ENCODE measurements around the gene CDX1. TPM values are rescaled to one million over a fixed set of nuclear protein-coding genes. Genes with fewer than 3 reads are reported as not detected.

CDX1 gene
- total RNA-seq, 1 donor from 2014 or later: not detected

DNA sequence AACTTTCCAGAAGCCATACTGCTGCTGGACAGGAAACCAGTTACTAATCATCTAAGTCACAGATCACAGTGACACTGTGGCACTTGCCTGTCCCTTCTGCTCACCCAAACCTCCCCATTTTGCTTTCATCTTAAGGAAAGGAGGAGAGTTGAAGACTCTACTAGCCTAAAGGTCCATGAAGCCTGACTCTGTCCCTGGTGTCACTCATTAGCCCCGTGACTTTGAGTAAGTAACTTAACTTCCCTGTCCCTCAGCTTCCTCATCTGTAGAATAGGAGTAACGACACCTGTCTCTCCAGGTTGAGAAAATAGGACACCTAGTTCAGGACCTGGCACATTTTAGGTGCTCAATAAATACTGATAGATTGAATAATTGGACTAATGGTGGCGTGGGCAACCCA, 22.7 kb downstream of the CDX1 start:
- DNase-seq (ENCODE audit: low spot score): no peak
- no peaks in the 10 kb centered on the region for H3K4me1 Mint-ChIP-seq (ENCODE audit: low read depth)
- no peak overlapping the region for H3K27ac Mint-ChIP-seq
- peaks cover 40% of the 10 kb centered on the region for H3K27me3 Mint-ChIP-seq (ENCODE audit: insufficient read depth)
- no peaks in the 10 kb centered on the region for H3K36me3 Mint-ChIP-seq (ENCODE audit: low read depth)
- no peaks in the 10 kb centered on the region for H3K9me3 Mint-ChIP-seq
- no peak overlapping the region for H3K4me3 Mint-ChIP-seq
- intact Hi-C loops (cut with micrococcal nuclease): no loop called here

DNA sequence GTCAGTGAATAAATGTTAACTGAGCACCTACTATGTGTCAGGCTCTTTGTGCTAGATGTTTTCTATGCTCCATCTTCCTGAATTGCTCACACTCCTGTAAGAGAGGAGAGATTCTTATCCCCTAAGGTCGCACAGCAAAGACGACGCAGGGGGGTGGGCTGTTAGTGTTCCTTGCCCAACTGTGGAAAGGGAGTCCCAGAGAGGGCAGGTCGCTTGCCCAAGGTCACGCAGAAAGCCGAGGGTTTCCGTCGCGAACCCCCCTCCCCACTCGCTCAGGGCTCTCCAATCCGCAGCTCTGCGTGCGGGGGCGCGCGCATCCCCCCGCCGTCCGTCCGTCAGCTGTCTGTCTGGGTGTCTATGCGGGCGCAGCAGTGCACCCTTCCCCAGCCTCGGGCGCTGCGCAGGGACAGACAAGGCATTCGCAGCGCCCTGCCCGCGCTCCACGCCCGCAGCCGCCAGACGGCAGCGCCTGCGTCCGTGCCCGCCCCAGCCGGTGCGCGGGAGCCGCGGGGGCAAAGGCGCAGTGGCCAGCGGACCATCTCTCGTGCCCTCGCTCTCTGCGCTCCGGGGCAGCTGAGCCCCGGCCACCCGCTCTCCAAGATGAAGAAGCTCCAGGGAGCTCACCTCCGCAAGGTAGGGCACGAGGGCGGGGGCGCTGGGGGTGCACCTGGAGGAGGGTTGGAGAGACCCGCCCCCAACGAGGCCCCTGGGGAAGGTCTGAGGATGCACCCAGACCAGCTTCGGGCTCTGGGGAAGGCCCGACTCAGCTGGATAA, 23.3 kb downstream of the CDX1 start, which contains the start of gene SLC6A7:
SLC6A7 (plus strand) TSS at position 335 of the 775 bp plus-strand sequence; CDS start at position 601, 266 bp downstream.
- H3K4me3 Mint-ChIP-seq: no peak within 1 kb of the TSS
- intact Hi-C loops (cut with micrococcal nuclease): no loop called here
- H3K36me3 Mint-ChIP-seq (ENCODE audit: low read depth): no peaks in the 10 kb centered on the region
- no peaks in the 10 kb centered on the region for H3K4me1 Mint-ChIP-seq (ENCODE audit: low read depth)
- no peak for DNase-seq (ENCODE audit: low spot score)
- no peaks in the 10 kb centered on the region for H3K9me3 Mint-ChIP-seq
- H3K27ac Mint-ChIP-seq: no peak within 1 kb of the TSS
- peaks cover 39% of the 10 kb centered on the region for H3K27me3 Mint-ChIP-seq (ENCODE audit: insufficient read depth)

DNA sequence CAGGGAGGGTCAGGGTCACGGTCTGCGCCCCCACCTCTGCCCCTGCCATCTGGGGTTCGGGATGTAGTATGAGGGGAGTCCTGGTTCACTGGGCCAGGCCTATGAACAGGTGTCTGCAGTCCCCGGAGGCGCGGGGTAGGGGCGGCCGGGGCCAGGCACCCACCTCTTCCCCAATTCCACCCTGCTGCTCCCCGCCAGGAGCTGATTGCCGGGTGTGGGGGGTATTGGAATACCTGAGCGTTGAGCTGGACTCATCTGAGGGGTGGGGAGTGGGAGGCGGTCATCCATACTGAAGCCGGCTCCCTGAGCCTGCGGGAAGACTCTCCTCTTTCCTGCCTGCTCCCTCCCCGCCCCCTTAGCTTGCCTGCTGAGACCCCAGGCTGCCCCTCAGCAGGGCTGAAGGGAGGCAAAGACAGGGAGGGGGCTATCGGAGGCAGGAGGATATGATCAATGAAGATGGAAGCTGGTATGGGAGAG, 24.0 kb downstream of the CDX1 start:
- no peak for DNase-seq (ENCODE audit: low spot score)
- Mint-ChIP-seq H3K27me3 (ENCODE audit: insufficient read depth) (peaks cover 38% of the 10 kb centered on the region), H3K36me3 (ENCODE audit: low read depth) (no peaks in the 10 kb centered on the region), H3K9me3 (no peaks in the 10 kb centered on the region), H3K27ac (no peak overlapping the region), H3K4me3 (no peak overlapping the region), H3K4me1 (ENCODE audit: low read depth) (no peaks in the 10 kb centered on the region)
- intact Hi-C loops (cut with micrococcal nuclease): no loop called here

DNA sequence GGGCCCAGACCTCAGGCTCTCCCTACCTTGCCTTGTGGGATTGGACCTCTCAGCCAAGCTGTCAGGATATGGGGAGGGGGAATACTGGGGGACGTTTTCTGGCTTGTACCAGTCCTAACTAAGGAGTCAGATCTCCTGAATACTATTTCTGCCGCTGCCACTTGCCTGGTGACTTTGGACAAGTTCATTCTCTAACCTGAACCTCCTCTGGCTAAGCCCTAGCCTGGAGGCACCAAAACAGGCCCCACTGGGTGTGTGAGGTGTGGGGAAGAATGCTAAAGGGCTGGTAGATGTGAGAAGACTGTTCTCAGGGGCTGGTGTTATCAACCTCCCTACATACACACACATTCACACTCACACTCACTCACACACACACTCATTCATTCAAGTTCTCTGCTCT, 24.4 kb downstream of the CDX1 start:
- no peaks in the 10 kb centered on the region for H3K36me3 Mint-ChIP-seq (ENCODE audit: low read depth)
- H3K27ac Mint-ChIP-seq: no peak overlapping the region
- no peak for DNase-seq (ENCODE audit: low spot score)
- H3K4me3 Mint-ChIP-seq: no peak overlapping the region
- H3K4me1 Mint-ChIP-seq (ENCODE audit: low read depth): no peaks in the 10 kb centered on the region
- H3K27me3 Mint-ChIP-seq (ENCODE audit: insufficient read depth): peaks cover 38% of the 10 kb centered on the region
- H3K9me3 Mint-ChIP-seq: no peaks in the 10 kb centered on the region
- intact Hi-C loops (cut with micrococcal nuclease): no loop called here

DNA sequence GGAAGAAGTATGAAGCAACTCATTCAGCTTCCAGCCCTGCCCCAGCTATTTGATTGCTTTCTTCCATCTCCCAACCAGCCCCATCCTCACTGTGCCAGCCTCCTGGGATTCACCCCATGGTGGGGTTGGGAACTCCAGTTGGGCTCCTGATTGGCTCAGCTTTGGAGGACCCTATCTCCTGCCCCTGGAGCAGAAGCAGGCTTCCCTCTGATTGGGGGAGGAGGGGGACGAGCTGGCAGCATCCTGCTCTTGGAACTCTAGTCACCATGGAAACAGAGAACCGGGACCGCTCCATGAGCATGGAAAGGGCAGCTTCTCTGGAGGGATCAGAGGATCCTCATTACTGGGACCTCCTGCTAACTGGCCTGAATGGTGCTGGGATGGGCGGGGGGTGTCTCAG, 25.9 kb downstream of the CDX1 start:
- no peak overlapping the region for H3K27ac Mint-ChIP-seq
- H3K9me3 Mint-ChIP-seq: no peaks in the 10 kb centered on the region
- no peaks in the 10 kb centered on the region for H3K36me3 Mint-ChIP-seq (ENCODE audit: low read depth)
- DNase-seq (ENCODE audit: low spot score): no peak
- no peaks in the 10 kb centered on the region for H3K4me1 Mint-ChIP-seq (ENCODE audit: low read depth)
- intact Hi-C loops (cut with micrococcal nuclease): no loop called here
- peaks cover 32% of the 10 kb centered on the region for H3K27me3 Mint-ChIP-seq (ENCODE audit: insufficient read depth)
- H3K4me3 Mint-ChIP-seq: no peak overlapping the region

DNA sequence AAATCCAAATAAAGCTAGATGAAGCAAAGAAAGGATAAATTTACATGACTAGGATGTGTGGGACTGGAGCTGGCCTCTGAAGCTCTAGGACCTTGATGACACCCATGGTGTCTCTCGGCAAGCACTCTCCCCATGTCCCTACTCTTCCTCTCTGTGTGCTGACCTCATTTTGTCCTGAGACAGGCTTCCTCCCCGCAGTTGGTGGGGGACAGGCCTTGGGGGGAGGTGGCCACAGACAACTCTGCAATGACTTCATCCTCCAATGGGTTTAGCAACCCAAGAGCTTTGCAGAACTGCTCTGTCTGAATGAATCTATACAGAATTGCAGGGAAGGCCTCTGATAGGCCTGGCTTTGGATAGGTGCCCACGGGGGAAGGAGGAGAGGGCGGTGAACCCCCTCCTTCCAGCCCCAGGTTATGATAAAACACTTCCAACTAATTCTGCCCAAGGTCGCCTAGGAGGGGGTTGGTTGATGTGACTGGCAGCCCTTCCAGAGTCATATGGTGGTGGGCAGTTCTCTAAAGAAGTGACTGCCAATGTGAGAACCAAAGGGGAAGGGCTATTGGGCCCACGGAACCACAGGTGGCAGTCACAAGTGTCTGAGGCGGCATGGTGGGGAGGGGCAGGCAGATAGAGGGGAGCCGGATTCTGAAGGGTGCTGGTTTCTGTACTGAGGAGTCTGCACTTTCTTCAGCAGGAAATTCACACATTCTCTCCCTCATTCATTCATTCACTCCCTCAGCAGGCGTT, 29.3 kb downstream of the CDX1 start:
- Mint-ChIP-seq H3K9me3 (no peaks in the 10 kb centered on the region), H3K27me3 (ENCODE audit: insufficient read depth) (peaks cover 16% of the 10 kb centered on the region), H3K27ac (no peak overlapping the region), H3K36me3 (ENCODE audit: low read depth) (no peaks in the 10 kb centered on the region), H3K4me3 (no peak overlapping the region), H3K4me1 (ENCODE audit: low read depth) (no peaks in the 10 kb centered on the region)
- DNase-seq (ENCODE audit: low spot score): no peak
- intact Hi-C loops (cut with micrococcal nuclease): no loop called here

DNA sequence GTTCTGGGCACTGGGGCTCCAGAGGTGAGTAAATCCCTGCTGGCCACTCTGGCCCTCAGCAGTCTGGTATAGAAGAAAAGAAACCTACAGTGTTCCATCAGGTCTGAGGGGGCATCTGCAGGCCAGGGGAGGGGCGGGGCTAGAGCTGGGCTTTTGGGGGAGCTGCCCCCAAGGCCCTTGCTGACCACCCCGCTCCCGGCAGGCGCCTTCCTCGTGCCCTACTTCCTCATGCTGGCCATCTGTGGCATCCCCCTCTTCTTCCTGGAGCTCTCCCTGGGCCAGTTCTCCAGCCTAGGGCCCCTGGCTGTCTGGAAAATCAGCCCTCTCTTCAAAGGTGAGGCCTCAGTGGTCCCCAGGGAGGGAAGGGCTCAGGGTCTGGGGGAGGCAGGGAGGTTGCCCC, 29.9 kb downstream of the CDX1 start:
- intact Hi-C loops (cut with micrococcal nuclease): no loop called here
- H3K4me1 Mint-ChIP-seq (ENCODE audit: low read depth): no peaks in the 10 kb centered on the region
- no peak for DNase-seq (ENCODE audit: low spot score)
- H3K36me3 Mint-ChIP-seq (ENCODE audit: low read depth): no peaks in the 10 kb centered on the region
- H3K9me3 Mint-ChIP-seq: no peaks in the 10 kb centered on the region
- no peak overlapping the region for H3K27ac Mint-ChIP-seq
- H3K4me3 Mint-ChIP-seq: no peak overlapping the region
- H3K27me3 Mint-ChIP-seq (ENCODE audit: insufficient read depth): peaks cover 13% of the 10 kb centered on the region

DNA sequence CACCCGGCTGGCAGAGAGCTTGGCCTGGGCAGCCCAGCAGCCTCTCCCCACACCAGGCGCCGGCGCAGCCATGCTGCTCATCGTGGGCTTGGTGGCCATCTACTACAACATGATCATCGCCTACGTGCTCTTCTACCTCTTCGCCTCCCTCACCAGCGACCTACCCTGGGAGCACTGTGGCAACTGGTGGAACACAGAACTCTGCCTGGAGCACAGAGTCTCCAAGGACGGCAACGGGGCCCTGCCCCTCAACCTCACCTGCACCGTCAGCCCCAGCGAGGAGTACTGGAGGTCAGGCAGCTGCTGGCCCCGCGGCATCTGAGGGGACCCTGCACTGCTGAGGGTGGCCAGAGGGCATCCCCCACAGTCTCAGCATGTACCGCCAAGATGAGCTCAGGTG, 30.4 kb downstream of the CDX1 start:
- DNase-seq (ENCODE audit: low spot score): no peak
- Mint-ChIP-seq H3K4me1 (ENCODE audit: low read depth) (no peaks in the 10 kb centered on the region), H3K9me3 (no peaks in the 10 kb centered on the region)

DNA sequence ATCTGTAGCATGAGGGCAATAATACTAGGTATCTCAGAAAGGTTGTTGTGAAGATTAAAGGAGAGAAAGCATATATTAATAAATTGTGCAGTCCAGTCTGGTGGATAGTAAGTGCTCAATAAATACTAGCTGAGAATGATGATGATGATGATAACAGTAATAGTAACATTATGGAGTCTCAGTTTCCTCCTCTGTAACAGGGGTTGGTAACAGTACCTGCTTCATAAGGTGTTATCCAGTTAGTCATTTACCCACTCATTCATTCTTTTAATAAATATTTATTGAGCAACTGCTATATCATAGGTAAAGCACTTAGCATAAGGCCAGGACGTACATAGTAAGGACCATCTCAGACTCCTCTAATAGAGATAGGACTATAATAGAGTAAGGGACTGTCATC, 30.9 kb downstream of the CDX1 start:
- Mint-ChIP-seq H3K9me3 (no peaks in the 10 kb centered on the region), H3K27me3 (ENCODE audit: insufficient read depth) (peaks cover 10% of the 10 kb centered on the region), H3K4me3 (no peak overlapping the region), H3K4me1 (ENCODE audit: low read depth) (no peaks in the 10 kb centered on the region), H3K36me3 (ENCODE audit: low read depth) (no peaks in the 10 kb centered on the region), H3K27ac (no peak overlapping the region)
- intact Hi-C loops (cut with micrococcal nuclease): no loop called here
- DNase-seq (ENCODE audit: low spot score): no peak

More for the DNA sequence above, 30.4 kb downstream of the CDX1 start:
- Mint-ChIP-seq H3K36me3 (ENCODE audit: low read depth) (no peaks in the 10 kb centered on the region), H3K27ac (no peak overlapping the region), H3K4me3 (no peak overlapping the region), H3K27me3 (ENCODE audit: insufficient read depth) (peaks cover 13% of the 10 kb centered on the region)
- intact Hi-C loops (cut with micrococcal nuclease): no loop called here

DNA sequence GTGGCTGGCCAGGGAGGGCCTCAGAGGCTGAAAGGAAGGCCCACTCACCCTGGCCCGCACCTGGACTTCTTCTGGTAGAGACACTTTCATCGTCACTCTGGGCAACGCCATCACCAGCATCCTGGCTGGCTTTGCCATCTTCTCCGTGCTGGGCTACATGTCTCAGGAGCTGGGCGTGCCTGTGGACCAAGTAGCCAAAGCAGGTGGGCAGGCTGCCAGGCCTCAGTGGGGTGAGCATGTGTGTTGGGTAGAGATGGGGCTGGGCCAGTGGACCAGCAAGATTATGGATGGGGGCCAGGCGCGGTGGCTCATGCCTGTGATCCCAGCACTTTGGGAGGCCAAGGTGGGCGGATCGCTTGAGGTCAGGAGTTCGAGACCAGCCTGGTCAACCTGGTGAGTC, 35.9 kb downstream of the CDX1 start:
- H3K9me3 Mint-ChIP-seq: no peaks in the 10 kb centered on the region
- no peaks in the 10 kb centered on the region for H3K36me3 Mint-ChIP-seq (ENCODE audit: low read depth)
- H3K4me1 Mint-ChIP-seq (ENCODE audit: low read depth): no peaks in the 10 kb centered on the region
- H3K27me3 Mint-ChIP-seq (ENCODE audit: insufficient read depth): peaks cover 5% of the 10 kb centered on the region
- DNase-seq (ENCODE audit: low spot score): no peak
- no peak overlapping the region for H3K27ac Mint-ChIP-seq
- no peak overlapping the region for H3K4me3 Mint-ChIP-seq
- intact Hi-C loops (cut with micrococcal nuclease): no loop called here

DNA sequence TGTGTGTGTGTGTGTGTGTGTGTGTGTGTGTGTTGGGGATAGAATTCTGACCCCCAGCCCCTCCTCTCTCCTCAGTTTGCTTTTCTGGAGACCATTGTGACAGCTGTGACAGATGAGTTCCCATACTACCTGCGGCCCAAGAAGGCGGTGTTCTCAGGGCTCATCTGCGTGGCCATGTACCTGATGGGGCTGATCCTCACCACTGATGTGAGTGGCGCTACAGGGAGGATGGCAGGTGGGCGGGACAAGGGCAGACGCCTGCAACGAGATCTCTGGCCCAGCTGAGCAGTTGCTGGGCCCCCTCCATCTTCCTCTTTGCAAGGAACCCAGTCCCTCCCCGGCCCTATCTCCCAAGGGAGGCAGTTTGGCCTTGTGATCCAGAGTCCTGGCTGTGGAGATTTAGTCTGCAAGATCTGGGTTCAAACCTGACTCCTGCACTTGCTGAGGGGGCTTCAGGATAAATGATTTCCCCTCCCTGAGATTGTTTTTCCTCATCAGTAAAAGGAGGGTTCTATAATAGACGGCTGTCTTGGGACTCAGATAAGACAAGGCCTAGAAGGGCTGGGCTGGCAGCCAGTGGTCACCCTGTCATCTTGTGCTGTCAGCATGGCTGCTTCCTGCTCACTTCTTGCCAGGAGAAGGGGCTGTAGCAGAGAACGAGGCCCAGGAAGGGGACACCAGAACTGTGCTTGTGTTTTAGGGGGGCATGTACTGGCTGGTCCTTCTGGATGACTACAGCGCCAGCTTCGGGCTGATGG, 37.4 kb downstream of the CDX1 start:
- no peaks in the 10 kb centered on the region for H3K36me3 Mint-ChIP-seq (ENCODE audit: low read depth)
- intact Hi-C loops (cut with micrococcal nuclease): no loop called here
- DNase-seq (ENCODE audit: low spot score): no peak
- H3K4me3 Mint-ChIP-seq: no peak overlapping the region
- no peak overlapping the region for H3K27ac Mint-ChIP-seq
- H3K27me3 Mint-ChIP-seq (ENCODE audit: insufficient read depth): peaks cover 13% of the 10 kb centered on the region
- peaks cover 4% of the 10 kb centered on the region for H3K4me1 Mint-ChIP-seq (ENCODE audit: low read depth)
- no peaks in the 10 kb centered on the region for H3K9me3 Mint-ChIP-seq

DNA sequence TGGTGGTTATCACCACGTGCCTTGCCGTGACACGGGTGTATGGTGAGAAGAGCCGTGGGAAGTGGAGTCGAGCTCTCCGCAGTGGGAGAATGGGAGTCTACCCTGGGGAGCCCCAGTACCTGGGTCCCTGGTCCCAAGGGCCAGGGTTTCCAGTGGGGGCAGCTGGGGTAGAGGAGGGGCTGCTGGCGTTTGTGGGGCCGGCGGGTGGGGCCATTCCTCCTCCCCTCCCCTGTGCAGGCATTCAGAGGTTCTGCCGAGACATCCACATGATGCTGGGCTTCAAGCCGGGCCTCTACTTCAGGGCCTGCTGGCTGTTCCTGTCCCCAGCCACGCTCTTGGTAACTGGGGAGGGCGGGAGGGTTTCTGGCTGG, 38.0 kb downstream of the CDX1 start:
- no peak overlapping the region for H3K27ac Mint-ChIP-seq
- no peaks in the 10 kb centered on the region for H3K9me3 Mint-ChIP-seq
- intact Hi-C loops (cut with micrococcal nuclease): no loop called here
- H3K36me3 Mint-ChIP-seq (ENCODE audit: low read depth): no peaks in the 10 kb centered on the region
- peaks cover 9% of the 10 kb centered on the region for H3K4me1 Mint-ChIP-seq (ENCODE audit: low read depth)
- DNase-seq (ENCODE audit: low spot score): no peak
- no peak overlapping the region for H3K4me3 Mint-ChIP-seq
- peaks cover 17% of the 10 kb centered on the region for H3K27me3 Mint-ChIP-seq (ENCODE audit: insufficient read depth)
